HG02973 (cell line): Measurements from ENCODE around the gene ARL15.
"Not testable (repeated sequence)": the region's sequence is repeated elsewhere in the genome, so short reads cannot be mapped to it uniquely, and the experiment has no call there.

Experiments
- ATAC-seq: cut with Tn5 transposase; IDR thresholded peaks from one replicate; pipeline ENCODE4 v1.9.1; 2021; ENCODE audit warnings: moderate library complexity; ENCODE audit not compliant: unreplicated experiment

Gene ARL15

DNA sequence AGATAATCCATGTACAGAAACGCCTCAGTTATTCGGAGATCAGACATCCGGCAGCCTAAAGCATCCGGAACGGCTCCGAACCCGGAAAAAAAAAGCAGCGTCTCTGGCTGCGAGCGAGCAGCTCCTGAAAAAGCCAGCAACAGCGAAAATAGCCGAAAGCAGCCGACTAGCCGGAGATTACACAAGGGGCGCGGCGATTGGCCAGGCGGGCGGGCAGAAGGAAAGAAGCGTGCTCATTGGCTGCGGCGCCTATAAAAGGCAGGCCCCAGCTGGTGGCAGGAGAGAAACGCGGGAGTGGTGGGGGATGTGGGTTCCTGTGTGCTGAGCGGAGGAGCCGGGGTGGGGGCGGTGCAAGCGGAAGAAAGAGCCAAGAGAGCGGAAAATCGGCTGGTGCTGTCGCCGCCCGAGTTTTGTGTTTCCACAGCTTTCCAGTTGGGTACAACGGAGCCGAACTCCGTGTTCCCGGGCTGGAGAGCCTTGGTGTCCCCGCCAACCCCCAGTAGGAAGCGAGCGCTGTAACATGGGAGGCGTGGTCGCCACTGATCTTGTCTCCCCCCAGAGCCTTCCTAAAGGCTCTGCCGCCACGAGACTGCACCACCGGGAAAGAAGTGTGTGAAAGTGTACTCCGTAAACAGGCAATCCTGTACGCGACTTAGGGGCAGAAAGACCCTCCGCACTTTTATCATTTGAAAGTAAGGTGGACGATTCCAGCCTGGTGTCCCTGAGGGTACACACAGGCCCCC, at the start of gene ARL15:
Gene ARL15, minus strand, starts transcription at position 141 of the 743 bp plus-strand sequence.
- peak; percentile 96 for ATAC-seq

DNA sequence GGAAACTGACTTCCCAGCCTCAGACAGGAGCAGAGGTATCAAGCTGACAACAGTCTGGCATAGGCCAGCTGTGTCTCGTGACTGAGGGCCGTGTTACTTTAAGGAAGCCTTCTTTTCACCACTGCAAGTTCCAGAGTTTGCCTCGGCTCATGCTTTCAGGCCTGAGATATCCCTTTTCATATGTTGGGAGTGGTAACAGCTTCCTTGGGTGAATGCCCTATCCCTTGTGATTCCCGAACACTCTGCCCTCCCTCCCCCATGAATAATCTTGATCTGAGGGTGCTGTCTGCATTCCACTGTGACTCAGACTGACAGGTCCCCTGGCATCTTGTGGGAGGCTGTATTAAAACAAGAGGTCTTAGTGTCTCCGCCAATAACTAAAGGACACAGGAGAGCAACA, 49.7 kb upstream of the ARL15 start:
- no peak for ATAC-seq

DNA sequence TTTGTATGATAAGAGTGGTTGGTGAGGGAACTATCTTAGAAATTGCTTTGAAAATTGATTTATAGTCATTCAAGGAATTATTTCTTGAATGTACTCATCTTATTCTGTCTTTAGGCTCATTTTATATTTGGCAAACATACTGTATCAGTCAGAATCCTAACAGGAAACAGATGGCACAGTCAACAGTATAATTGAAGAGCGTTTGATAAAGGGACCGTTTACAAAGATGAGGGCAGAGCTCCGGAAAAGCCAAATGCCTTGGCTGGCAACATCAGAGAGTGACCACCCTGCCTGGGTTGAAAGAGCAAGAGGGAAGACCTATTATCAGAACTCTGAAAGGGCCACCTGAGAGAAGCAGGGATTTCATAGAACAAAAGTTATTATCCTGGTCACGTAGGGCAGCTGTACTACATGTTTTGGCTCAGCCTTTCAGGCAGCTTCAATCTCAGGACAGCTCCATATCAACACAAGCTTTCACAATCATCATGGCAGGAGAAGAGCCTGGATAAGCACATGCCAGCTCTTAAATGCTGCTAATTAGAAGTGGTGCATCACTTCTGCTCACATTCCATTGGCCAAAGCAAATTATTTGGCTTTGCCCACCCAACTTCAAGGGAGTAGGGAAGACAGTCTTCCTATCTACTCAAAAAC, 47.2 kb upstream of the ARL15 start:
- ATAC-seq = no peak

DNA sequence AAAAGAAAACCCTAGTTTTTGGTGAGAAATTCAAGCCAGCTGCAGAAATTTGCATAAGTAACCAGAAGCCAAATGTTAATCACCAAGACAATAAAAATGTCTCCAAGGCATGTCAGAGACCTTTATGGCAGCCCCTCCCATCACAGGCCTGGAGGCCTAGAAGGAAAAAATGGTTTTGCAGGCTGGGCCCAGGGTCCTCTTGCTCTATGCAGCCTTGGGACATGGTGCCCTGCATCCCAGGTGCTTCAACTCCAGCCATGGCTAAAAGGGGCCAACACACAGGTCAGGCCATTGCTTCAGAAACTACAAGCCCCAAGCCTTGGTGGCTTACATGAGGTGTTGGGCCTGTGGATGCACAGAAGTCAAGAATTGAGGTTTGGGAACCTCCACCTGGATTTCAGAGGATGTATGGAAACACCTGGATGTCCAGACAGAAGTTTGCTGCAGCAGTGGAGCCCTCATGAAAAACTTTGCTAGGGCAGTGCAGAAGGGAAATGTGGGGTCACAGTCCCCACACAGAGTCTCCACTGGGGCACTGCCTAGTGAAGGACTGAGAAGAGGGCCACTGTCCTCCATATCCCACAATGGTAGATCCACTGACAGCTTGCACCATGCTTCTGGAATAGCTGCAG, 43.7 kb upstream of the ARL15 start:
- not testable (repeated sequence) for ATAC-seq

DNA sequence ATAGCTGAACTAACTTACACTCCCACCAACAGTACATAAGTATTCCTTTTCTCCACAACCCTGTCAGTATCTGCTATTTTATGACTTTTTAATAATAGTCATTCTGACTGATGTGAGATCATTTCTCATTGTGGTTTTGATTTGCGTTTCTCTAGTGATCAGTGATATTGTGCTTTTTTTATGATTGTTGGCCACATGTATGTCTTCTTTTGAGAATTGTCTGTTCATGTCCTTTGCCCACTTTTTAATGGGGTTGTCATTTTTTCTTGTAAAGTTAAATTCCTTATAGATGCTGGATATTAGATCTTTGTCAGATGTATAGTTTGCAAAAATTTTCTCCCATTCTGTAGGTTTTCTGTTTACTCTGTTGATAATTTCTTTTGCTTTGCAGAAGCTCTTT, 42.2 kb upstream of the ARL15 start:
- not testable (repeated sequence) for ATAC-seq

DNA sequence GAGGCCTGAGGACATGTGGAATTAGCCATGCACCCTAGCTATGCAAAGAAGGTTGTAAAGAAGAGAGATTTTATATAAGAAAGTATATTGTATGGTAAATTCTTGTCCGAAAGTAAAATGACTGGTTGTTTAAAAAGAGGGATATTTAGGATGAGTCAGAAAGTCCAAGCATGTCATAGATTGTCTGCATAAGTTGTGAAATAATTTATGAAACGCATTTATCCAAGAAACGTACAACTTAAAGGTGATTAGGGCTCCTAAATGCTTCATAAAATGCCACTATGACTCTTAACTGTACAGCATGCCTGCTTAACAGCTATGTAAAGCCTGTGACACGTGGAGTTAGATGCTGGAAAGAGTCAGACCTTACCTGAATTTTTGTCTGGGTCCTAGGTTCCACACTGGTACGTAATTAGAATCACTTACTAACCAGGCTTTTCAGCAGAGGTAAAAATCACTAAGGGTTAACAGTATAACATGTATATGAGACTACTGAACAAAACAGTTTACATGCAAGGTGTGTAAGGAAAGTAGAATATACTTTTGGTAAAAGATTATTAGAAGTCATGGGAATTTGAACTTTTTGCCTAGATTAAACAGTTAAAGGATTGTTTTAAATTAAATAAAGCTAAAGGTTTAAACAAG, 37.0 kb upstream of the ARL15 start:
- ATAC-seq = no peak

DNA sequence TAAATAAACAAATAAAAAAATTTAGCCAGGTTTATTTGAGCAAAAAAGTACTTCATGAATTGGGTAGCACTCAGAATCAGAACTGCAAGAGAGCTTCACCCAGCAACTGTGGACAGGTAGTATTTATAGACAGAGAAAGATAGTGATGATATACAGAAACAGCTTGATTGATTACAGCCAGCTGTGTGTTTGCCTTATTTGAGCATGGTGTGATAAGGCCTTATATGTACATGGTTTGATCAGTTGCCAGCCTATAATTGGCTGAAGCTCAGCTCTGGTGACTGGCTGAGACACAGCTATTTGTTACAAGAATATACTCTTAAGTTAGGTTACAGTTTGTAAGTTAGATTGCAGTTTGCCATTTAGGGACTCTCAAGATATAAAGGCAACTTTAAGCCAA, 34.3 kb upstream of the ARL15 start:
- no peak for ATAC-seq

DNA sequence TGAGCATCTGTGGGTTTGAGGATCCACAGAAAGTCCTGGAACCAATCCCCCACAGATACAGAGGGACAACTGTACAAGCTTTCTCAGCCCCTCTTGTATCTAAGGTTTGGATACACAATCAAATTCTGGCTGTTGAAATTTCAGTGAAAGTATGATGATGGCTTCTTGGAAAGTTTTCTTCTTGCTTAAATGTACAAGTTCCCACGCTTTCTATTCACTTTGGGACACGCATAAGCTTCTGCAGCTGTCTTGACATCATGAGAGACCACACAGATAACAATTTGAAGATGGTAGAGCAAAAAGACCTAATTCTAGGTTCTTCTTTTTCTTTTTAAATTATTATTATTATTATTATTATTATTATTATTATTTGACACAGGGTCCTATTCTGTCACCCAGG, 31.6 kb upstream of the ARL15 start:
- no peak for ATAC-seq

DNA sequence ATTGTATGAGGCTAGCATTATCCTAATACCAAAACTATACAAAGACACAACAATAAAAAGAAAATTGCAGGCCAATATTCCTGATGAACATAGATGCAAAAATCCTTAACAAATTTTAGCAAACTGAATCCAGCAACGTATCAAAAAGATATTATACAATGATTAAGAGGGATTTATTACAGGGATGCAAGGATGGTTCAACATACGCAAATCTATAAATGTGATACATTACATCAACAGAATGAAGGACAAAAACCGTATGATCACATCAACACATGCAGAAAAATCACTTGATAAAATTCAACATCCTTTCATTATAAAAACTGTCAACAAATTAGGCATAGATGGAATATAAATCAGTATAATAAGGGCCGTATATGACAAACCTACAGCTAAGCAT, 27.1 kb upstream of the ARL15 start:
- no peak for ATAC-seq

DNA sequence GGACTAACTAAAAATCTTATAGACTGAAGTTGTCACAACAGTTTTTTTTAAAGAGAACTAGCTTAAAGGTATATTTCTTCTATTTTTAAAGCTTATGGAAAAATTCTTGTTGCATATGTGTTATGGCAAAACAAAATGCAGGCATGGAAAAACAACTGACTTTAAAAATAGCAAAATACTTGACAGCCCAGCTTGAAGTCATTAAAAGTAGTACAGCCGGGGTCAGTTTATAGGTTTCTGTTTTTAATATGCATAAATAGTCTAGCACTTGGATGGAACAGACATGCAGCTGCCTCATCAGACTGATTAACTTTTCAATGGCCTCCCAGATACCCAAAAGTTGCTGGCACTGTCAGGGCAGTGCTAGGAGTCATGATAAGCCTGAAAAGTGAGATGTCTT, 22.3 kb upstream of the ARL15 start:
- ATAC-seq = no peak

DNA sequence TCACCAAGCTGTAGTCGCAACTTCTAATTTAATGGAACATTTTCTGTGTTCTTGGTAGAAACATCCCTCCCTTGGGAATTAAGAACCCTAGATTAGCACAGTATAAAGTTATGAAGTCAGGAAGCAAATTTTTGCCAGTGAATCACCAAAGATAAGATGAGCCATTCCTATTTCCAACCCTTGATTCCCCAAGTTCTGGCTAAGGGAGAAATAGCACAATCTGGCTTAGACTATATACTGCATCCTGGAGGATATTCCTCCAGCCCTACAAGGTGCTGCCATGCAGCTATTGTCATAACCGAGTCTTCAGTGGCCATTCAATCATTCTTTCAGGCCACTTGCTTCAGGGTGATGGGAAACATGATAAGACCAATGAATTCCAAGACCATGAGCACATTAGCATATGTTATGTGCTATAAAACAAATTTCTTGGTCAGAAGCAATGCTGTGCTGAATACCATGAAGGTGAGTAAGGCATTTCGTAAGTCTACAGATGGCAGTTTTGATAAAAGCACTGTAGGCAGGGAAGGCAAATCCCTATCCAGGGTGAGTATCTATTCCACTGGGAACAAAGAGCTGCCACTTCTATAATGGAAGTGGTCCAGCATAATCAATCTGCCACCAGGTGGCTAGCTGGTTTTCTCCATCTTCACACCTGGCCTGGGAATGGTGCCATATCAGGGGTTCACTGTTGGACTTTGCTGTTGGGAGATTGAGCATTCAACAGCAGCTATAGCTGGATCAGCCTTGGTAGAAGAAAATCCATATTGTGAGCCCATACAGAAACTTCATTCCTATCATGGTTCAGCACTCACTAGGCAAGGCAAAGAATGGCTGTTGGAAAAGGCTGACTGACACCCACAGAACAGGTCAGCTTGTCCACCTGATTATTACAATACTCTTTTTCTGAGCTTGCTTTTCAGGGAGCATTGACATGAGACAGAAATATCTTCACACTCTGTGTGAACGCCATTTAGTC, 19.6 kb upstream of the ARL15 start:
- no peak for ATAC-seq

DNA sequence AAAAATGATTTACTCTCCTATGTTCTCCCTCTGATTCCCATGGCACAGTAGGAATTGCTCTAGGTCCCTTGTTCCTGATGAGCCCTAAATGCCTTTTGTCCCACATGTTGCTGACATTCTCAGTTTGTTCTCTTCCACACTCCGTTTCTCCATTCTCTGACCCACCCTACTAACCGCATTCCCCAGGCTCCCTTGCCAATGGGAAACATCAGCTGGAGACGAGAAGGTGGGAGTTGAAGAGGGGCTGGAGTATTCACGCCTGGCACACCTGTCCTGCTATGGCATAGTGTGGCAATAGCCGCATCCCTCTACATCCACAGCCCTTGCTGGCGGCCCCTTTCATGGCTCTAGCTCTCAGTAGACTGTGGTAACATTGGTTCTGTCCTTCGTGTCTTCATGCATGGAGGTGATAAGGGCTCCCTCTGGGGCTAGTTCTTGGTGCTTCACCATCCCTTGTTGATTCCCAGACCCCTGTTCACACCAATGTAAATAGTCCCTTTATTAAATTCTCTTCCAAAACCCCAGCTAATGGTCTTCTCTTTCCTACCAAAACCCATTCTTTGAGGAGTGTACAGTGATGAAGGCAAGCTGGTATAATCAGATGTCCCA, 16.4 kb upstream of the ARL15 start:
- ATAC-seq = no peak

DNA sequence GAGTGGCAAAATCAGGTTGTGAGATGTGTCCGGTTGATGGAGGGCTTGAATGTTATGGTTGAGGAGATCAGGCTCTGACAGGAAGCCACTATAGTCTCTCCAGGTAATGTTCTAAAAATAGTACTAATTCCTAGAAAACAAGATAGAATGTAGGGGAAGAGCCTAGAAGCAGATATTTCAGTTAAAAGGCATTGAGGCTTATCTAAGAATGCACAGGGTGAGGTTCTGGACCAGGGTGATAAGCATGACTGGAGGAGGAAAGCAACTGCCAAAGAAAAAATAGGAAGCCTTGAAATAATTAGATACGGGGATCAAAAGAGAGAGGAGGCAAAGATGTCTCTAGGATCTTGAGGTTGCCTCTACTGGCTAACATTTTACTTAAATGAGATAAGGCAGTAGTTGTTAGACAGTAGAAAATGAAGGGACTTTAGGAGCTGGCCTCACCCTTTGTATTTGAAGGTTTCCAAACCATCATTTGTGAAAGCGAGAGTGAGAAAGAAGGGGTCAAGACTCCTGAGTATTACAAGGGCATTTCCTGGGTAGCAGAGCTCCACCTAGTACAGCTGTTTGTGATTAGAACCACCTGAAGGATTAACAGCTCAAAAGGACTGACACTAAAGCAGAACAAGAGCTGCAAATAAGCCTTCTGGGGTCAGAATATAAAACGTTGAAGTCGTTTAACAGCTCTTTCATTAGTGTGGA, 15.4 kb upstream of the ARL15 start:
- no peak for ATAC-seq

DNA sequence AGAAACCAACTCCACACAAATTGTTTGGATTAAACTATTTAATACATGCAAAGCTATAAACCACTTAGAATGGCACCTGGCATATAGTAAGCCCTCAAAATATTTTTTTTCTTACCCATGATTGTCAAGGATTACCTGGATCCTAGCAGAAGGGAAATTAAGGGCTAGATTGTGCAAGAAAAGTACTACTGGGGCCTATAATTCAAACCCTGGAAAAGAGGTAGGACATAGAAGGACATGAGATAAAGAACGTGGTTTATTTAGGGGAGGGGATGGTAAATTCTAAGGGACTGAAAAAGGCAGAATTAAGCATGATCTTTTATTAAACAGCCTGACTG, 14.9 kb upstream of the ARL15 start:
- ATAC-seq = no peak

DNA sequence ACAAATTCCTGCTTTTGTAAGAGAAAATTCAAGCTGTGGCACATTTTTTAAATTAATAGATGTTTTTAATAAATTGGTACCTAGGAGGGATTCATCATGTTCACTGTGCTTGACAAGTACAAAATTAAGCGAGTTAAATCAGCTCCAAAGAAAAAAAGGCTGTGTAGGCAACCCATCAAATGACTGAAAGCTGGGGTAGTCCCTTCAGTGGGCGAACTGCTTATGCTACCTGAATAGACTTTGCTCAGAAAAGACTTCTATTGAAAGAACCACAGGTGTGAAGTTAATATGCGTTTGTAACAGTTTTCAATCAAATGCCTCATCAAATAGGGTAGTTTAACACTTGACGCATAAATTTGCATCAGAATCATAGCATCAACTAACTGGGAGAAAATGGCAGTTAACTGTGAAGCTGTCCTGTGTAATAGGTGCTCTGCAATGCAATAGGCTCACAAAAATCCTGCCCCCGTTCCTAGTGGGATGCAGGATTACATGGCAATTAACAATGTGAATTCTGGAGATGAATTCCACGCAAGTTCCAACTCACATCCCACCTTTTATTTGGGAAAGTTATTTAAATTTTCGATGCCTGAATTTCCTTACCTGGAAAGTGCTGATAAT, 14.4 kb upstream of the ARL15 start:
- ATAC-seq = no peak

DNA sequence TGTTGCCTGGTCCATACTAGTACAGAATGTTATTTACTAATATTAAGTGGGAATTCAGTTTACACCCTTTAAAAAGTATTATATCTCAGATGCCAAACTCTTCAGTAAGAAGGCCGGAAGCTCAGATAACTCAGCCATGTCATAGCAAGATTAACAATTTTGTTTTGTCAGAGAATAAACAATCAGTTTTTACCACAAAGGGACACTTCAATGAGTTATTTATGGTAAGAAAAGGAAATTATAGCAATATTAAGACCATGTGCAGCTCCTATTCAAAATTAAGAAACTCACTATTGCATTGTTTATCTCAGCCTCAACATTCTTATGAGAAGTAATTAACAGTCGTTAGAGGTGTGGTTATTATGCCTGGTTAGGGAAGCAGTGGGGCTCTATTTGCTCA, 13.1 kb upstream of the ARL15 start:
- no peak for ATAC-seq

DNA sequence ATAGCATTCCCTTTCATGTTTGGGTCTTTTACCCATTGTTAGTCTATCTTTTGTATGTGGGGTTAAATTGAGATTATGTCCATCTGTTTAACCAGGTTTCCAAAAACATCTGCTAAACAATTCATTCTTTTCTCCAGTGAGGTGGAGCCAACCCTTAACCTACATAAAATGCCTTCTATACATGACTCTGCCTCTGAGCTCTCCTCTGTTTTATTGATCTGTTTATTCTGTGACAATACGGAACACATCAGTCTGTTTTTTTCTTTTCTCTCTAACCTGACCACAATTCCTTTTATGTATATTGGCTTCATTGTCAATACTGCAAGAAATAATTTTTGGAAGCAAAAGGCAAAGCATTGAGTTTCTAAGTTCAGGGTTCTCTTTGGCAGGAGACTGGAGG, 9.9 kb upstream of the ARL15 start:
- no peak for ATAC-seq

DNA sequence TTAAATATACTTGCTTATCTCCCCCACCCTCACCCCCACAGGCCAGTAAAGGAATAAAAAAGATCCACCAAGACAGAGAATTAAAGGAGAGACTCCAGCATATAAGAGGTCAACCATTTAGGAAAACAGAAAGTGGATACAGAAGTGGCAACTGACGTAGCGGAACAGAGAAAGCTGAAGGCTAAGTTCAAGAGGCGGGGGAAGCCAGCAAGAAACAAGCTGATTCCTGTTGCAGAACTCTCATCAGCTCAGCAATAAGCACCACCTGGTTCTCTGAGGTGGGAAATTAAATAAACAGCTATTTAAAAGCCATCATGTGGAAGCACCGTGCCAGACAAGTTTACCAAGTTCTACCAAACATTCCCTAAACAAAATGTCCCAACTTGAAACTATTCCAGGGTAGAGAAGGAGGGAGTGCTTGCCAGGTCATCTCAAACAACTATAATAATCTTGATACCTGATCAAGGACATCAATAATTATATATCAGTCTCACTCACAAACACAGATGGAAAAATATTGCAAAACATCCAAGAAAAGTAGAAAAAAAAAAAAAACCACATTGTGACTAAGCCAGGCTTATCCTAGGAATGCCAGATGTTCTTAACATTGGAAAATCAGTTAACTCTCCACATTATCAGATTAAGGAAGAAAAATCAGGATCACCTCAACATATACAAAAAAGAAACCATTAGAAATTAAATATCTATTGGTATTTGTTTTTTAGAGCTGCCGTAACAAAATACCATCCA, 7.3 kb upstream of the ARL15 start:
- no peak for ATAC-seq
